ENCODE data around the gene ACSL4.
"Not testable (repeated sequence)": the region's sequence is repeated elsewhere in the genome, so short reads cannot be mapped to it uniquely, and the experiment has no call there.

Gene ACSL4

DNA sequence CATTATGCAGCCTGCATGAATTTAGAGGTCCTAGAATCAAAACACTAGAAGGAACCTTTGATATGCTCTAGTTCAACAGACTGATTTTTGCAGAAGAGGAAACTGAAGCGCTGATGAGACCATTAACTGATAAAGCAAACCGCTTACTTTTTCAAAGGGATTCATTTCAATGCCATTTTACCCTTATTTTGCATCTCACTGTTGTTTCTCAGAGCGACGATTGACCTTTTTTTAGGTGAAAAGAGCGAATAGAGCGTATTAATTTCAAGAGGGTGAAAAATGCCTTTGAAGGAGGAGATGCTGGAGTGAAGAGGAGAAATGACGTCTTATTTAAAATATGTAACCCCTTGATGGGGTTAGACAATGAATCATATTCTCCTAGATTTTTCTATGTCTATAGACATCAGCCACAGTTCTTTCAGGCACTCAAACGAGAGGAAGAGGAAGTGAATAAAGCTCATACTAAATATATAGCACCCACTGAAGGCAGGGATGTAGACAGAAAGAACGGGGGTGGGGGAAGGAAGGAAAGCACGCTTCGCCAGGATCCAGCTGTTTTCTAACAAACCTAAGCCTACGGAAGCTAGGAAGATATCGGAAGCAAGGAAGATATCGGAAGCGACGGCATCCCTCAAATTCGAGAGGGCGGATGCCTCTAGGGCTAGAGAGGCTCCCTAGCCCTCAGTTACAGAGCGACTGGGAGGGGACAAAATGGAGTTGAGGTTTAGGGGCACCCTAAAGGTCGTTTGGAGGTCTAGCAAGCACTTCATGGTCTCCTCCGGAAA lies 848 bp downstream of the ACSL4 start:
- peak in 1 of 3 donors; percentile 1 for DNase-seq (ENCODE audit: low read depth in 3 of 3, low spot score in 1 of 3)

DNA sequence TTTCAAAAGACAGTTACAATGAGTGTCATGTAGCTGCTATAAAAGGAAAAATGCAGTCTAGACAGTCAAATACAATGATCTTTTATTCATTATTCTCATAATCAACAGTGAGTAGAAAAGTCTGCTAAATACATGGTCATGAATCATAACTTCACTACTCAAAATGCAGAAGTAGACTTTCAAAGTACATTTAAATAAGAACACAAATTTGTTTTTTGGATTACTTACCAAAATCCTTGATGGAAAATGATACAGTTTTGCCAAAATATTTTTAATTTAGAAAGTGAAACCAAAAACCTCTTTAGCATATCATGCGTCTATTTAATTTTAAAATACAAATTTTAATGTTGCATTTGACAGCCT lies 4.9 kb downstream of the ACSL4 start:
- no peak for DNase-seq (ENCODE audit: low read depth in 3 of 3, low spot score in 1 of 3)

DNA sequence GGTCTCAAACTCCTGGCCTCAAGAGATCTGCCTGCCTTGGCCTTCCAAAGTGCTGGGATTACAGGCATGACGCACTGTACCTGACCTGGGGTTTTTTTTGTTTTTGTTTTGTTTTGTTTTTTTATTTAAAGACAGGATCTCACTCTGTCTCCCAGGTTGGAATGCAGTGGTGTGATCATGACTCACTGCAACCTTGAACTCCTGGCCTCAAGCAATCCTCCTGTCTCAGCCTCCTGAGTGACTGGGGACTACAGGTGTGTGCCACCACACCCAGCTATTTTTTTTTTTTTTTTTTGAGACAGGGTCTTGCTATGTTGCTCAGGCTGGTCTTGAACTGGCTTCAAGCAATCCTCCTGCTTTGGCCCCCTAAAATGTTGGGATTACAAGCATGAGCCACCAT lies 8.1 kb downstream of the ACSL4 start:
- DNase-seq (ENCODE audit: low read depth in 3 of 3, low spot score in 1 of 3) = not testable (repeated sequence)

DNA sequence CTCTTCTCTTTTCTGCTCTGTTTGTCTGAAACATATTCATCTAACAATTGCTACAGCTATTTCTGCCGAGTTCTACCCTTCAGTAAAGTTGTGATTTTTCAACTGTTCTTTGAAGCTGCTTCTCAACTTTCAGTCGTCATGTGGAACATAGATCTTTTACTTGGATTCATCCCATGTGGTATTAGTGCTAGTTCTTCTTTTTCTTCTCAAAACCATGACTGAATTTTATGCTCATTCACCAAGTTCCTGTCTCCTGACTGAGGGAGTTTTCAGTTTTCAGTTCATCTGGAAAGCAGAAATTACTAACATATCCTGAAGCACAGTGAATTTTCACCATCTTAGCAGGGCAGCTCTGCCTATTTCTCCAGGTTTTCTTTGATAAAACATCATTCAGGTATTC lies 12.1 kb downstream of the ACSL4 start:
- no peak for DNase-seq (ENCODE audit: low read depth in 3 of 3, low spot score in 1 of 3)

DNA sequence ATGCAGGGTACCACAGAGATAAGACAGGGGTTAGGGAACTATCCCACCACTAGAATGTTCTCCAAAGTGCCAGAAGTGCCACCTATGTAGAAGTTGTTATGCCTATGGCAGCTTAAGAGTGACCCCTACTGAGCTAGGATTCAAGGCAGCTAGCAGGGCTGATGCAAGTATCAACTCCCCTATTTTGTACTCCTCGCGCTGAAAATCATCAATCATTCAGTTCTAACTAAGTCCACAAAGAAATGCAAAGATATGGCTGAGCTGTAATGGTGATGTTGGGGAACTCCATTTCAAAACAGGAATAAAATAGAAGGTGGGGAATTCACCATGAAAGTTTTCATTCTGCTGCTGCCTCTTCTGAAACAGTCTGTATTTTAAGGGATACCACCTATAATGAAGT lies 13.8 kb downstream of the ACSL4 start:
- DNase-seq (ENCODE audit: low read depth in 3 of 3, low spot score in 1 of 3) = no peak

DNA sequence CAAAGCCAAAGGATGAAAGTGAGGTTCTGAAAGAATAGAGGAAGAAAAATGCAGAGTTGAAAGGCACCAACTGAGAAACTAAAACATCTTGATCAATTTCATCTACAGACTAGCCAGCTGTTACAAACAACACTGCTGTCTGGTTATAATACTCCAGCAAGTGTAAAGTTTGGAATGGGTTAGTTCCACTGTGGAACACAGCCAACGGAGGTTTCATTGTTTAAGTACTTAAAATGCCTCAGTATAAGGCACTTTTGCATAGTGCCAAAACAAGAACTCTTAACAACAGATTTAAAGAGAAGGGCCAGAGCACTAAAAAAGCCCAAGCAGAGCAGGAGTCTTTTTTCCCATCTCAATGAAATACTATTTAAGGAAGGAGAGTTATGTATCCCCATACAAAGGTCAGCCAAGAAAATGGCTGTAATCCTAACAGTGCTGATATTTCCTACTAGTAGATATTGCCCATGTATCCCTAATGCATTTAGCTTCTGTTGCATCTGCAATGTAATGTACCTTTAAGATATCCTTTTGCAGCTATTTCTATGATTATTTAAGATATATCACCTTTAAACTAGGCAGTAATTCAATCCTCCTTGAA lies 16.5 kb downstream of the ACSL4 start:
- no peak for DNase-seq (ENCODE audit: low read depth in 3 of 3, low spot score in 1 of 3)

DNA sequence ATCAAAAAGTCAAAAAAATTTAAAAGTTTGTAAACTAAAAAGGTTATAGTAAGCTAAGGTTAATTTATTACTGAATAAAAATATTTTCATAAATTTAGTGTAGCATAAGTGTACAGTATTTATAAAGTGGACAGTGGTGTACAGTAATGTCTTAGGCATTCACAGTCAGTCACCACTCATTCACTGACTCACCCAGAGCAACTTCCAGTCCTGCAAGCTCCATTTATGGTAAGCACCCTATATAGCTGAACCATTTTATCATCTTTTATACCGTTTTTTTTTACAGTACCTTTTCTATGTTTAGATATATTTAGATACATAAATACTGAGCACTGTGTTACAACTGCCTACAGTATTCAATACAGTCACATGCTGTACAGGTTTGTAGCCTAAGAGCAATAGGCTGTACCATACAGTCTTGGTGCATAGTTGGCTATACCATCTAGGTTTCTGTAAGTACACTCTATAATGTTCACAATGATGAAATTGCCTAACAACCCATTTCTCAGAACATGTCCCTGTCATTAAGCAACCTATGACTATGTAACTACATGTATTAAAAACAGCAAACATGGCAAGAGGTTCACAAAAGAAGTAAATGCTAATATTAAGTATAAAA lies 18.6 kb downstream of the ACSL4 start:
- no peak for DNase-seq (ENCODE audit: low read depth in 3 of 3, low spot score in 1 of 3)

DNA sequence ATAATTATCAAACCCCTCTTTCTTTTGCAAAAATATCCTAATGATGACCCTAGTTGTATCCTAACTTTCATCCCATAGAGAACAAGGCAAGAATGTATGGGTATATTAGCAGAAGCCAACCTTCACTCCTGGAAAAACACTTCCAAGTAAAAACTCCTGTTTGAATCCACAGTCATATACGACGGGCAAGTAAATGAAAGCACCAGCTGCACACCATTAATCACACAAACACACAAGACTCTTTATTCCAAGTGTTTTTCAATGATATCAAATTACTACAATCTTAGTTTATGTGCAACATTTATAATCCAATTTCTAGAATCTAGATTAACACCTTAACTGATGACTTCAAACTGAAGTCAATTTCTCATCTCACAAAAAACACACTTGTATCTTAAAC lies 22.9 kb downstream of the ACSL4 start:
- no peak for DNase-seq (ENCODE audit: low read depth in 3 of 3, low spot score in 1 of 3)

DNA sequence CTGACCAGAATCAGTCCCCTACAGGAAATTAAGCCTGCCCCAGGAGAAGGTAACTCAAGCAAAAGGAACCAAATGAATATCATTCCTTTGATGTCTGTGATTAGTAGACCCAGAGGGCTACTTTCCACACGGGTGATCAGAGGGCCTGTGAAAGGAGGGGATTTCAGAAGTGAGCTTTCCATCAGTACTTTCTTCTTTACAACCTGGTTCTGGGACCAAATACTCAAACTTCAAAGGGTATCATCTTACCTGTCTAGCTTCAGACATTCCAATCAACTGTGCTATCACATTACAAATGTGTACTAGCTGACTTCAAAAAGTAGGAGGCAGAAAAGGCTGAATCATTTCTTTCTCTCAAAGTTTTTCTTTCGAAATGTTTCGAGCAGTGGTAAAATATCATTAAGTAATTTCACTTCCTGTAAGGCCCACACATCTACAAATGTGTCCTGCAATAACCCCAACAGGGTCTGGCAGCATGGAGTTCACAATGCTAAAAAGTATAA lies 23.9 kb downstream of the ACSL4 start:
- DNase-seq (ENCODE audit: low read depth in 3 of 3, low spot score in 1 of 3) = no peak

DNA sequence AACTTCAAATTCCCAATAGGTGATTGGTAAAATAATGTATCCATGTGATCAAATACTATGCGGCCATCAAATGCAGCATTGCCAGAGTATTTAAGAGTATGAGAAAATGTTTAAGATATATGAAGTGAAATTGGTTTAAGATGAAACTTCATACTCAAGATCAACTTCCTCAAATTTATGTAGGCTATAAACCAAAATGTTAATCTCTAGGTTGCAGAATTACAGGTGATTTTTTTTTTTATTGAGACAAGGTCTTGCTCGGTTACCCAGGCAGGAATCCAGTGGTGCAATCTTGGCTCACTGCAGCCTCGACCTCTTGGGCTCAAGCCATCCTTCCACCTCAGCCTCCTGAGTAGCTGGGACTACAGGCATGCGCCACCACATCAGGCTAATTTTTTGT lies 25.3 kb downstream of the ACSL4 start:
- no peak for DNase-seq (ENCODE audit: low read depth in 3 of 3, low spot score in 1 of 3)

DNA sequence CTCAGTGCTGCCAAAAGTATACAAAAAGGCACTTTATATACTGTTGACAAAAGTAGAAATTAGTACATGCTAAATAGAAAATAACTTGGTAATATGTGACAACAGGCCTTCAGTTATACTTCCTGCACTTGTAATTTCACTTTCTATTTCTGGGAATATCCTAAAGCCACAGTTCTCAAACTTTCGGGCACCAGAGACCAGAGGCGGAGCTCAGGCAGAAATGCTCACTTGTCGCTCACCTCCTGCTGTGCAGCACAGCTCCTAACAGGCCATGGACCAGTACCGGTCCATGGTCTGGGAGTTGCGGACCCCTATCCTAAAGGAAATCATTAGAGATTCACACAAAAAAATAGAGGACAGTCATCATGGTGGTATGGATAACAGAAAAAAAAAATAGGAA lies 25.7 kb downstream of the ACSL4 start:
- no peak for DNase-seq (ENCODE audit: low read depth in 3 of 3, low spot score in 1 of 3)

DNA sequence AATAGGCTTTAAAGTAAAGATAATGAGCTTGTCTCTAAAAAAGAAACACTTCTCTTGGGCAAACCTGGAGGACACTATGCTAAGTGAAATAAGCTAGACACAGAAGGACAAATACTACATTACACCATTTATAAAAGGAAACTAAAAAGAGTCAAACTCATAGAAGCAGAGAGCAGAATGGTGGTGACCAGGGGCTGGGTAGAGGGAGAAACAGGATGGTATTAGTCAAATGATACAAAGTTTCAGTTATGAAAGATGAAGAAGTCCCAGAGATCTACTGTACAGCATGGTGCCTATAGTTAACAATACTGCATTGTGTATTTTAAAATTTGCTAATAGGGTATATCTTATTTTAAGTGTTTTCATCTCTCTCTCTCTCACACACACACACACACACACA lies 28.5 kb downstream of the ACSL4 start:
- DNase-seq (ENCODE audit: low read depth in 3 of 3, low spot score in 1 of 3) = no peak

DNA sequence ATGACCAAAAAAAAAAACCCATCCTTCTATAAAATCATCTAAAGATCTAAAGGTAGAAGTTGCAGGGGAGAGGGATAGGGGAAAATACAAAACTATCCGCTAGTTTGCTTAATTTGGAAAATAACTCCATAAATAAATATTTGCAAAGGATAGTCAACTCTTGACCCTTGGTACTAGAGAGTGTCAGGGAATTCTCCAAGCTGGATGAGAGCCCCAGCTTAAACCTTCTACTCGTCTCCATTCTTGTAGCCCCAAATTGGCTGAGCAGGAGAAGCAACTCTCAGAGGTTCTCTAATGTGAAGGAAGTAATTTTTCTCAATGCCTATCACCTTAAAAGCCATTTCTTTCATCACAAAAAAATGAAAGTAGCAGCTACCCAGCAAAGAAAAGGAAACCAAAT lies 35.2 kb downstream of the ACSL4 start:
- DNase-seq (ENCODE audit: low read depth in 3 of 3, low spot score in 1 of 3) = no peak

DNA sequence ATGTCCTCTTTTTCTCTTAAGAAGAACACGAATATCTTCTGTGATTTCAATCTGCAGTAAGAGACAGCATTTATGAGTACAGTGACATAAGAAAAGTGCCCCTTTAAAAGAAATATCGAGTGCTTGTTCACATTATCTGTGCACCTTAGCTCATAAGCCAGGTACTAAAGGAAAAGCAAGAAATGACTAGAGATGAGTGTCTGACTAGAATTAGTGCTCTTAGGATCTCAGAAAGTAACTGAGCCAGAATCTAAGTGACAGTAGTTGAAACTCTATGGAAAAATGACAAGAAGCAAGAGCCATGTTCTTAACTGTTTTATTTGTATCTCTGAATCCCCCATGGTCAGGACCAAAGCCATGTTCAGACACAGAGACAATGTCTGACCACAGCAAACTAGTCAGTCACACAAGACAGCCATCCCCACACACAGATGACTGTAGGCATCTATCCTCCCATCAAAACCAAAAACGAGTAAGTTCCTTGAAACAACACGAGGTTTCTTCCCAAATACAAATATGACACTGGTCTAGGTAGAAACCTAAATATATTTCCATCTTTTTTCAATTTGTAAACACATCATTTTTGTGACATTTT lies 36.8 kb downstream of the ACSL4 start:
- no peak for DNase-seq (ENCODE audit: low read depth in 3 of 3, low spot score in 1 of 3)

DNA sequence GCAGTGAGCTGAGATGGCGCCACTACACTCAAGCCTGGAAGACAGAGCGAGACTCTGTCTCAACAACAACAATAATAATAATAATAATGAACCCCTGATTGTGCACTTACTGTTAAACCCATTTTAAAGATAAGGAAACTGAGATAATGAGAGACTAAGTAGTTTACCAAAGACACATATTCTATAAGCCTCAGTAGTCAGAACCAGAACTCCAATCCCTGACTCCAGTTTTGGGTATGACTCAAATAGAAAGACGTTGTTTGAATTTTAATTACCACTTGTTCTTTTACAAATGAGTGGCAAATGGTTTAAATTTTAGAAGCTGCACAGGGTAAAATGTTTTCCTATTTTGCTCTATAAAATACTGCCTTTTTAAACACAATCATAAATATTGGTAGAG lies 37.4 kb downstream of the ACSL4 start:
- DNase-seq (ENCODE audit: low read depth in 3 of 3, low spot score in 1 of 3) = no peak

DNA sequence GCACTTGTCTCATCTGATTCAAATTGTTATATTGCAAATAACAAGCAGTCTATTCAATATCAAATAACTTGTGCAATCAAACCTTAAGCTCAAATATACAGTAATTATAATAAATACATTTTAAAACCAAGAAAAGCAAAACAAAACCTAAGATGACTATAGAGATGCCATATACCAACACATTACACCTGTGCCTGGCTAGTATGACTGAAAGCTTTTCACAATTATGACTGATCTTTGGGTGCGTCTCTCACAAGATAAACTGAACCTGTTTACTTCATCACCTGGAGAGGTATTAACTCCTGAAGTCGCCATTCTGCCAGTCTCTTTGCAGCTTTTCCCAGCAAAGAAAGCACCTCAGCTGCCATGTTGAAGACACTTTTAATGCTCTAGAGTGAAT lies 41.3 kb downstream of the ACSL4 start:
- DNase-seq (ENCODE audit: low read depth in 3 of 3, low spot score in 1 of 3) = no peak

DNA sequence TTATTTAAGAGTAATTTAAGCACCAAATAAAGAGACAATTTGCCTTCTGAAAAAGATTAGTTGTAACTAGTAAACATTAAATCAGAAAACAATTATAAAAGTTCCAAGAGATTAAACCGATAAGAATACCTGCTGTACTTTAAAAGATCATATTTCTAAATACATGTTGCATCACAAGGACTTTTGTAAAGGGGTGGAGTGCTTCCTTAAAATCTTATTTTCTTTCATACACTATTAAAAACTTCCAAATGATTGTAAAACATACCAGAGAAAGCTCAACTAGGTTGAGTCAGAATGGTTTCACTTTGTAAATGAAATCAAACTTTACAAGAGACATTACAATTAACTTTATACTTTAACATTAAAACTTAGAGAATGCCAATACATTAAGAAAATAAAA lies 41.8 kb downstream of the ACSL4 start:
- DNase-seq (ENCODE audit: low read depth in 3 of 3, low spot score in 1 of 3) = no peak

DNA sequence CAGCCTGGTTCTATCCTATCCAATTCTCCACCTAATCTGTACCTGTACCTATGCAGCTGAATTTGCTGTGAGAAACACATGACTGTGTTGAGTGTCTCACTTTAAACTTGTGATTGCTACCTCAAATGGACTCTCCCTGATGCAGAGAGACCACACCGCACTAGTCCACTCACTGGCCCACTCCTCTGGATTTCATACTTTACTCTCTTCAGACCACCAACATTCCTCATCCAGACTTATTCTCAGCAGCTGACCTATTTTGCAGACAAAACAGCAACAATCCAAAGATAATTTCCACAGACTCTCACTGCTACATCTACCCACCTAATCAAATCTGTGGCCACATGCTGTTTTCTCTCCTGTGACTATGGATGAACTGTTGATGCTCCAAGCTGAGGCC lies 45.2 kb downstream of the ACSL4 start:
- no peak for DNase-seq (ENCODE audit: low read depth in 3 of 3, low spot score in 1 of 3)

DNA sequence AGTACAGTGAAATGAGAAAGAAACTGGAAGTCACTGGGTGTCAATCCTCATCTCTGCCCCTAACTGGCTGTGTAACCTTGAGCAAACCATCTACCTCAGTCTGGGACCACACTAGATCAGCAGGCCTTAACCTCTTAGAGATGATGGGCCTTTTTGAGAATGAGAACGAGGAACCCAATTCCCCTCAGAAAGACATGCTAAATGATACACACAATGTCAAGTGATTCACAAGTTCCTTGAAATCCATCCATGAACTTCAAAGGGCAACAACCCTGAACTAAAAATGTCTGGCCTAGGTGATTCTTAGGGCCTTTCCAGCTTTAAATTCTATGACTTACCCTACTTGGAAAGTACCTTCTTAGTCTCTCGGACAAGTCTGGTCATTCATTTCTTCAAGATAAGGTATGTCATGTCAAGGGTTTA lies 47.4 kb downstream of the ACSL4 start:
- no peak for DNase-seq (ENCODE audit: low read depth in 3 of 3, low spot score in 1 of 3)

DNA sequence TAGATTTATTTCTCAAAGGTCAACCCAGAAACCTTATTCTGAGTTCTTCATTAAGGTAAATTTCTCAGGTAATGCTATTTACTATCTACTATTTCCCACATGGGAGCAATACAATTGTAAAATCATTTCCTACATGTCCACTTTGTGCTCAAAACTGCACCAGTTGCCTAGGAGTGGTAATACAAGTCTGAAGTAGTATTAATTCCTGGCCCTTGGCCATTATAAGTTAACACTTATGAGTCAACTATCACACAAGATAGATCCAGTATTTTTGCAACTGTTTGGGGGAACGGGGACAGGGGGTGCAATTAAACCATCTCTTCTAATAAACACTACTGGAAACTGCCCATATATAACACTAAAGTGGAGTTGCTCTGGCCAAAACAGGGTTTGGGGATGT lies 48.9 kb downstream of the ACSL4 start:
- no peak for DNase-seq (ENCODE audit: low read depth in 3 of 3, low spot score in 1 of 3)

DNA sequence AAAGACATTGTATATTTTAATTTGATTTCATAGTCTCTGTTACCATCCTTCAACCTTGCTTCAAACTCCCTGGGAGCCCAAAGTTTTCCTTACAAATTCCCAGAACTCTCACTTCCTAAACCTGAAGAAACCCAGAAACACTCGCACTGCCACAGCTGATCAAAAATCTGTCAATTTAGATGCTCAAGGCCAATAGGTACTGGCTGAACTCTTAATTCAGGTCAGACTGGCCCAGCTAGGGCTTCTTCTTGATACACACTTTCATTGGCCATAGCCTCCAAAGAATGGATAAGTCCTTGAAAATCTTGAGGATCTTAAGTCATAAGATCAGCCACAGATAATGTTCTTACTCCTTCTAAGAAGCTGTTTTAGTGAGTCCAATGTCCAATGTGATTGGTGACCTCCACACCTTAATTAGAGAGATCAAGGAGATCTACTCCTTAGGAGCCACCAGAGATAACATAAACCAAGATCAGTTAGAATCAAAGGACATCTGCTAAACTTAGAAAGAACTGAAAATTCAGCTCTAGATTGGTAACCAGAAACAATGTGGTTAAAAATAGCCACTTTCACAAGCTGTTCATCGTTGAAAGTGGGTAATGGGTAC lies 51.5 kb downstream of the ACSL4 start:
- DNase-seq (ENCODE audit: low read depth in 3 of 3, low spot score in 1 of 3) = no peak

DNA sequence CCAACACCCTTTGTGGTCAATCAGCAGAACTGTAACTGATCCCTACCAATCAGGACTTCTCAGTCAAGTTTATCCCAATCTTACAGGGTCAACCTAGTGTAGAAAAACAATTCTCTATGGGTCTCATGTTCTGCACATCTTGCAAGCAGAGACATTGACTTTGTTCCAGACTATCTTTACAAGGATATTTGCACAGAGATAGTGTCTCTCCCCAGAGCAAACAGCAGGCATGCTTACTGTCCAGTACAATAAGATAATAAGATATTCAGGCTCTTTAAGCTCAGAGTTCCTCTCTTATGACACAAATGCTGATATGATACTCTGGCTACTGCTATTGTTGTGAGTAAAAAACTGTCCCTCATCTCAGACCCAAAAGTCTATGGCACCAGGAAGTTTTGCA lies 53.2 kb downstream of the ACSL4 start:
- no peak for DNase-seq (ENCODE audit: low read depth in 3 of 3, low spot score in 1 of 3)

Measured in stimulated activated CD4-positive, alpha-beta T cell treated with anti-CD3 and anti-CD28 coated beads, TNF-alpha, amount 100 ng/mL, for 1 hour (primary cell).